ENCODE results near the gene AMIGO1. TPM values are rescaled to one million over a fixed set of nuclear protein-coding genes. Genes with fewer than 3 reads are reported as not detected.

Gene AMIGO1
- total RNA-seq (1 to 10 TPM; 3.9 to 6.3 TPM), polyA plus RNA-seq (1 to 10 TPM; 2.4 to 2.9 TPM)
- long read RNA-seq, donor 1, full-length matches to known transcripts: 6 of 6 reads
- long read RNA-seq, donor 1, partial matches to known transcripts: 0 of 6 reads
- long read RNA-seq, donor 1, other reads (novel, unspliced or antisense): 0 of 6 reads
- long read RNA-seq, donor 2, full-length matches to known transcripts: 3 of 3 reads
- long read RNA-seq, donor 2, partial matches to known transcripts: 0 of 3 reads
- long read RNA-seq, donor 2, other reads (novel, unspliced or antisense): 0 of 3 reads
- long read RNA-seq, donor 3, full-length matches to known transcripts: 2 of 2 reads
- long read RNA-seq, donor 3, partial matches to known transcripts: 0 of 2 reads
- long read RNA-seq, donor 3, other reads (novel, unspliced or antisense): 0 of 2 reads
- long read RNA-seq, donor 4: 0 reads
- long read RNA-seq, donor 5, full-length matches to known transcripts: 3 of 3 reads
- long read RNA-seq, donor 5, partial matches to known transcripts: 0 of 3 reads
- long read RNA-seq, donor 5, other reads (novel, unspliced or antisense): 0 of 3 reads

GRCh38 chr1:109509176-109510134 lies at the start of gene AMIGO1:
AMIGO1 (minus strand) TSS chr1:109509727; CDS start chr1:109508912, 815 bp downstream.
- no peaks in the 10 kb centered on the region for H3K9me3 ChIP-seq (ENCODE audit: control insufficient read depth in 4 of 4, insufficient read depth in 3 of 4, low read length in 3 of 4)
- WGBS, 2 donors: 1 to 2% methylated on average over 54 to 100 of the region's 100 CpGs
- ATAC-seq (ENCODE audit: insufficient read depth, low FRiP score) (peak; percentile 83), DNase-seq (peak; percentile 80 to 91 (median 81))
- no peak within 1 kb of the TSS for H3K9ac ChIP-seq (ENCODE audit: insufficient read depth in 1 of 2, low read length in 2 of 2)
- peaks cover 0 to 4% (median 0%) of the 10 kb centered on the region in 4 donors for H3K36me3 ChIP-seq (ENCODE audit: control insufficient read depth in 4 of 4, insufficient read depth in 4 of 4, low read length in 4 of 4)
- no peaks in the 10 kb centered on the region for H3K27me3 ChIP-seq (ENCODE audit: control insufficient read depth in 3 of 3, insufficient read depth in 3 of 3, low read length in 2 of 3)
- H3K4me1 ChIP-seq (ENCODE audit: control insufficient read depth in 5 of 5, insufficient read depth in 5 of 5, low read length in 5 of 5): peaks cover 0 to 19% (median 10%) of the 10 kb centered on the region in 5 donors
- H3K4me3 ChIP-seq: peak within 1 kb of the TSS; percentile 85
- H3K27ac ChIP-seq (ENCODE audit: low read depth in 1 of 2, low read length in 1 of 2): peak within 1 kb of the TSS; percentile 28 to 43
- TF ChIP-seq CTCF (IDR thresholded peaks at IDR 0.05; ENCODE audit: control extremely low read depth, extremely low read depth): no peak

GRCh38 chr1:109557520-109557919 lies 48.0 kb upstream of the AMIGO1 start:
- Histone ChIP-seq H3K4me3 (no peak overlapping the region), H3K27me3 (ENCODE audit: control insufficient read depth in 3 of 3, insufficient read depth in 3 of 3, low read length in 2 of 3) (no peaks in the 10 kb centered on the region), H3K36me3 (ENCODE audit: control insufficient read depth in 4 of 4, insufficient read depth in 4 of 4, low read length in 4 of 4) (peaks cover 0 to 1% (median 0%) of the 10 kb centered on the region in 4 donors), H3K9me3 (ENCODE audit: control insufficient read depth in 4 of 4, insufficient read depth in 3 of 4, low read length in 3 of 4) (no peaks in the 10 kb centered on the region), H3K4me1 (ENCODE audit: control insufficient read depth in 5 of 5, insufficient read depth in 5 of 5, low read length in 5 of 5) (peaks cover 0 to 18% (median 5%) of the 10 kb centered on the region in 5 donors), H3K27ac (ENCODE audit: low read depth in 1 of 2, low read length in 1 of 2) (no peak overlapping the region), H3K9ac (ENCODE audit: insufficient read depth in 1 of 2, low read length in 2 of 2) (no peak overlapping the region)
- ATAC-seq (ENCODE audit: insufficient read depth, low FRiP score) (no peak), DNase-seq (no peak)
- TF ChIP-seq CTCF (IDR thresholded peaks at IDR 0.05; ENCODE audit: control extremely low read depth, extremely low read depth): no peak
- 89 to 93% methylated on average over 5 of the region's 5 CpGs for WGBS, 2 donors

- Histone ChIP-seq H3K9me3 (ENCODE audit: control insufficient read depth in 4 of 4, insufficient read depth in 3 of 4, low read length in 3 of 4) (no peaks in the 10 kb centered on the region), H3K27ac (ENCODE audit: low read depth in 1 of 2, low read length in 1 of 2) (no peak overlapping the region), H3K27me3 (ENCODE audit: control insufficient read depth in 3 of 3, insufficient read depth in 3 of 3, low read length in 2 of 3) (no peaks in the 10 kb centered on the region), H3K4me3 (no peak overlapping the region), H3K4me1 (ENCODE audit: control insufficient read depth in 5 of 5, insufficient read depth in 5 of 5, low read length in 5 of 5) (peaks cover 0 to 13% (median 3%) of the 10 kb centered on the region in 5 donors), H3K9ac (ENCODE audit: insufficient read depth in 1 of 2, low read length in 2 of 2) (no peak overlapping the region), H3K36me3 (ENCODE audit: control insufficient read depth in 4 of 4, insufficient read depth in 4 of 4, low read length in 4 of 4) (peaks cover 0 to 1% (median 0%) of the 10 kb centered on the region in 4 donors)
- no peak for TF ChIP-seq CTCF (IDR thresholded peaks at IDR 0.05; ENCODE audit: control extremely low read depth, extremely low read depth)
- ATAC-seq (ENCODE audit: insufficient read depth, low FRiP score) (no peak), DNase-seq (no peak)
- WGBS, 2 donors: 93 to 96% methylated on average over 2 of the region's 2 CpGs
These were observed 47.0 kb upstream of the AMIGO1 start for GRCh38 chr1:109556563-109556962.

Measured in lung (tissue), 16 donors.